GM10248 (cell line): Measurements from ENCODE around the gene DPP7.
A peak's percentile ranks its signal among the peaks of the same experiment; 100 is the strongest.

Source experiments
- CTCF ChIA-PET: fragments of 300-600 bp; sonication (Branson Sonifier 250); formaldehyde crosslinking; extraction: SDS; loops from one replicate; lab custom pipeline; 2021; ENCODE audit warnings: antibody characterized with exemption; lab: Yijun Ruan, JAX
- POLR2A ChIA-PET: fragments of 350-650 bp; sonication (Branson Sonifier 250); formaldehyde crosslinking; extraction: SDS; loops from one replicate; lab custom pipeline; 2020; ENCODE audit warnings: antibody characterized with exemption; lab: Yijun Ruan, JAX
- DNase-seq: peaks from one replicate; pipeline ENCODE4 v3.0.0; 2012; ENCODE audit errors: extremely low spot score
- TF ChIP-seq, protein P1 (sequence below): IDR thresholded peaks from 2 replicates; pipeline ENCODE4 v1.5.1; 2012; ENCODE audit warnings: mild to moderate bottlenecking, low read depth; ENCODE audit errors: extremely low read depth, missing control alignments, control extremely low read depth

DPP7 gene

DNA sequence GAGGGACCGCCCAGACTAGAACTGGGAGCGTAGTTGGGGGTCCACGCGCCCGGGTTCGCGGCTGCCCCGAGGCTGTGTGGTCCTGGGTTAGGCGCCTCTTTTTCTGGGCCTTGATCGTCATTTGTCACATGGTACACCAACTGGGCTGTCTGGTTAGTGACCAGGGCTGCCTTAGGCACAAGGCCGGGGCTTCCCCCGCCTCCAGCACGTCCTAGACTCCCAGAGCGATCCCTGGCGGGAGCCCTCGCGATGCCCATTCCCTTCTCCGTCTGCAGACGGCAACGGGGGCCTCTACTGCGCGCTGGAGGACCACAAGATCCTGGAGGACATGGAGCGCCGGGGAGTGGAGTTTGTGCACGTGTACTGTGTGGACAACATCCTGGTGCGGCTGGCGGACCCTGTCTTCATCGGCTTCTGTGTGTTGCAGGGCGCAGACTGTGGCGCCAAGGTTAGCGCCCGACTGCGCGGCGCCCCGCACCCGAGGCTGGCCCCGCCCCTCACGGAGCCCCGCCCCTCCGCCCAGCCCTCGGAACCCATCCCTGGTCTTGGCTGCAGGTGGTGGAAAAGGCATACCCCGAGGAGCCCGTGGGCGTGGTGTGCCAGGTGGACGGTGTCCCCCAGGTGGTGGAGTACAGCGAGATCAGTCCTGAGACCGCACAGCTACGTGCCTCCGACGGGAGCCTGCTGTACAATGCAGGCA, 35.7 kb downstream of the DPP7 start:
- TF ChIP-seq, protein P1, sequence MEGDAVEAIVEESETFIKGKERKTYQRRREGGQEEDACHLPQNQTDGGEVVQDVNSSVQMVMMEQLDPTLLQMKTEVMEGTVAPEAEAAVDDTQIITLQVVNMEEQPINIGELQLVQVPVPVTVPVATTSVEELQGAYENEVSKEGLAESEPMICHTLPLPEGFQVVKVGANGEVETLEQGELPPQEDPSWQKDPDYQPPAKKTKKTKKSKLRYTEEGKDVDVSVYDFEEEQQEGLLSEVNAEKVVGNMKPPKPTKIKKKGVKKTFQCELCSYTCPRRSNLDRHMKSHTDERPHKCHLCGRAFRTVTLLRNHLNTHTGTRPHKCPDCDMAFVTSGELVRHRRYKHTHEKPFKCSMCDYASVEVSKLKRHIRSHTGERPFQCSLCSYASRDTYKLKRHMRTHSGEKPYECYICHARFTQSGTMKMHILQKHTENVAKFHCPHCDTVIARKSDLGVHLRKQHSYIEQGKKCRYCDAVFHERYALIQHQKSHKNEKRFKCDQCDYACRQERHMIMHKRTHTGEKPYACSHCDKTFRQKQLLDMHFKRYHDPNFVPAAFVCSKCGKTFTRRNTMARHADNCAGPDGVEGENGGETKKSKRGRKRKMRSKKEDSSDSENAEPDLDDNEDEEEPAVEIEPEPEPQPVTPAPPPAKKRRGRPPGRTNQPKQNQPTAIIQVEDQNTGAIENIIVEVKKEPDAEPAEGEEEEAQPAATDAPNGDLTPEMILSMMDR, result no peak
- POLR2A ChIA-PET, result no interaction called here
- no peak for DNase-seq
- CTCF ChIA-PET, result interaction anchor here (2.6 to 3.6 kb wide), 3 partner anchors 11 to 44 kb away, joined by 9 to 17 read pairs (median 12); no protein-coding TSS in a partner anchor

DNA sequence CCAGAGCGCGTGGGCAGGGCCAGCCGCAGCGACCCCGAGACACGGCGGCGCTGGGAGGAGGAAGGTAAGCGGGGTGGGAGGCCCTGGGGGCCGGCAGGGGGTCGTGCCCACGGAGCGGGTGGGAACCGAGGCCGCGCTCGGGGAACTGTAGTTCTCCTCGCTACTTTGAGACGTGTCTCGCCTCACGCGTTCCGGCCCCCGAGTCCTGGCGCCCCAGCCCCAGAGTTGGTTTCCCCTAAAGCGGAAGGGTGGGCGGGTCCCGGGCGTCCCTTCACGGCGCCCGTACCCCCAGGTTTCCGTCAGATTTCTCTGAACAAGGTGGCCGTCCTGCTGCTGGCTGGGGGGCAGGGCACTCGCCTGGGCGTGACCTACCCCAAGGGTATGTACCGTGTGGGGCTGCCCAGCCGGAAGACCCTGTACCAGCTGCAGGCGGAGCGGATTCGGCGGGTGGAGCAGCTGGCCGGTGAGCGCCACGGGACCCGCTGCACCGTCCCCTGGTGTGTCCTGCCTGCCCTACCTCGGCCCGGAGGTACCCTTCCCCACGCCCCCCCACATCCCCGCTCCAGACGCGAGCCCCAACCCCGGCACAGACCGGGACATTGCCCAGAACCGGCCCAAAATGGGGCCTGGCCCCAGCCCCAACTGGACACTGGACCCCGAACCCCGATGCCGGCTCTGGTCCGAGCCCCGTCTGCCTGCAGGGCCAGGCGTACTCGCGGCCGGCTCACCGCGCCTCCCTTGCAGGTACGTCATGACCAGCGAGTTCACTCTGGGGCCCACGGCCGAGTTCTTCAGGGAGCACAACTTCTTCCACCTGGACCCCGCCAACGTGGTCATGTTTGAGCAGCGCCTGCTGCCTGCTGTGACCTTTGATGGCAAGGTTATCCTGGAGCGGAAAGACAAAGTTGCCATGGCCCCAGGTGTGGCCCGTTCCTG, 36.5 kb downstream of the DPP7 start:
- no peak for DNase-seq
- CTCF ChIA-PET, result interaction anchor here (2.6 to 3.6 kb wide), 2 partner anchors 10 to 43 kb away, joined by 9 to 17 read pairs; no protein-coding TSS in a partner anchor
- TF ChIP-seq, protein P1, result no peak
- POLR2A ChIA-PET, result interaction anchor here (0.5 to 0.6 kb wide), 2 partner anchors 158 to 341 kb away, joined by 4 to 6 read pairs; no protein-coding TSS in a partner anchor

DNA sequence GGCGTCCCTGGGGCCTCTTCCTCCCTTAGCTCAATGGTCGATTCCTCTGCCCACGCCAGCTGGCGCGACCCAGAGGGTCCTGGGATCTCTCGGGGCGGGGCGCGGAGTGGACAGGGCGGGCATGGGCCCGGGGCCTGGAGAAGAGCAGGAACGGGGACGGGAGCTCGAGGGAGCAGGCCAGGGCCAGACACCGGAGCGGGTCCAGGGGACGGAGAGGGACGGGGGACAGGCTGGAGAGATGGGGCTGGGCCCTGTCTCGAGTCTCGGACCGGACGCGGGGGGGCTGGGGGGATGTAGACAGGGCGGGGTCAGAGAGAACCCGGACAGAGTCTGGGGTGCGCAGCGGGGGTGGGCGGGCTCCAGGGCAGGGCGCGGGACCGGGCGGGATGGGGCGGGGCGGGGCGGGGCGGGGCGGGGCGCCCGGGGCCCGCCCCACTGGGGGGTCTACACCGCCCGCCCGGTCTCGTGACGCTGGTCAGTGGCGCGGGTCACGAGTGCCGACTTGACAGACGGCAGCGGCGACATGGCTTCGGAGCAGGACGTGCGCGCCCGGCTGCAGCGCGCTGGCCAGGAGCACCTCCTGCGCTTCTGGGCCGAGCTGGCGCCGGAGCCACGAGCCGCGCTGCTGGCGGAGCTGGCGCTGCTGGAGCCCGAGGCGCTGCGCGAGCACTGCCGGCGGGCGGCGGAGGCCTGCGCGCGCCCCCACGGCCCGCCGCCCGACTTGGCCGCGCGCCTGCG, 37.4 kb downstream of the DPP7 start, which contains the start of gene UAP1L1:
TSS of gene UAP1L1 (plus strand) at position 508 of the 738 bp plus-strand sequence. CDS start at position 524, 16 bp downstream.
- TF ChIP-seq, protein P1, result no peak
- POLR2A ChIA-PET, result interaction anchor here (0.6 to 0.9 kb wide), 2 partner anchors 43 to 340 kb away, joined by 3 to 4 read pairs; no protein-coding TSS in a partner anchor
- CTCF ChIA-PET, result interaction anchor here (1.0 to 3.6 kb wide), 10 partner anchors 9 to 160 kb away, joined by 3 to 17 read pairs (median 5); no protein-coding TSS in a partner anchor
- DNase-seq, result peak; percentile 88

DNA sequence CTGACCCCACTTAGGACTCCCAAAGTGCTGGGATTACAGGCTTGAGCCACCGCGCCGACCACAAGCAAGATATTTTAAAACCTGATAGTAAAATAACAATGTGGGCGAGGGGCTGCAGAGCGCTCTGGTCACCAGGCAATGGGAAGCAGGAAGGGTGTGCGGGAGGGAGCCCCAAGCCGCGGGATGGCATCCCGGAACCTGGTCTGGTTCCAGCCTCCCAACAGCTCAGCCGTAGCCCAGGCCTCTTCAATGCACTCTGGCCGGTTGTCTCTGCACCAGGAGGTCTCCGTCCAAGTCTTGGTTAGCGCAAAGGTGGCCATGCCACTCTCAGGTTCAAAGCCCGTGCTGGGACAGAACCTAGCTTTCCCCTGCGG, 37.9 kb downstream of the DPP7 start:
- CTCF ChIA-PET, result interaction anchor here (1.0 to 3.6 kb wide), 10 partner anchors 9 to 160 kb away, joined by 3 to 17 read pairs (median 5); no protein-coding TSS in a partner anchor
- no peak for DNase-seq
- TF ChIP-seq, protein P1, result no peak
- POLR2A ChIA-PET, result interaction anchor here (0.9 kb wide), 1 partner anchor 42 kb away, joined by 3 read pairs; no protein-coding TSS in a partner anchor

DNA sequence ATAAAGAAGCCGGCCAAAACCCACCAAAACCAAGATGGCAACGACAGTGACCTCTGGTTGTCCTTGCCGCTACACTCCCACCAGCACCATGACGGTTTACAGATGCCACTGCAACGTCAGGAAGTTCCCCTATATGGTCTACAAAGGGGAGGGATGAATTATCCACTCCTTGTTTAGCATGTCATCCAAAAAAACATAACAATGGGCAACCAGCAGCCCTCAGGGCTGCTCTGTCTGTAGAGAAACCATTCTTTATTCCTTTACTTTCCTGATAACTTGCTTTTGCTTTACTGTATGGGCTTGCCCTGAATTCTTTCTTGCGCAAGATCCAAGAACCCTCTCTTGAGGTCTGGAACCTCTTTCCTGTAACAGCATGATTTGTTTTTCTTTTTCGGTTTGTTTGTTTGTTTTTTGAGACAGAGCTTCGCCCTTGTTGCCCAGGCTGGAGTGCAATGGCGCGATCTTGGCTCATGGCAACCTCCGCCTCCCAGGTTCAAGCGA, 39.2 kb downstream of the DPP7 start:
- no peak for DNase-seq
- TF ChIP-seq, protein P1, result no peak
- ChIA-PET CTCF (interaction anchor here (1.2 to 3.6 kb wide), 3 partner anchors 8 to 161 kb away, joined by 5 to 17 read pairs (median 7); no protein-coding TSS in a partner anchor), POLR2A (no interaction called here)
